HG02870 (cell line): ENCODE measurements around the gene SRXN1.

Experiments
- ATAC-seq: cut with Tn5 transposase; IDR thresholded peaks from one replicate; pipeline ENCODE4 v1.9.1; 2021; ENCODE audit warnings: mild to moderate bottlenecking, moderate library complexity; ENCODE audit not compliant: unreplicated experiment

The SRXN1 gene

DNA sequence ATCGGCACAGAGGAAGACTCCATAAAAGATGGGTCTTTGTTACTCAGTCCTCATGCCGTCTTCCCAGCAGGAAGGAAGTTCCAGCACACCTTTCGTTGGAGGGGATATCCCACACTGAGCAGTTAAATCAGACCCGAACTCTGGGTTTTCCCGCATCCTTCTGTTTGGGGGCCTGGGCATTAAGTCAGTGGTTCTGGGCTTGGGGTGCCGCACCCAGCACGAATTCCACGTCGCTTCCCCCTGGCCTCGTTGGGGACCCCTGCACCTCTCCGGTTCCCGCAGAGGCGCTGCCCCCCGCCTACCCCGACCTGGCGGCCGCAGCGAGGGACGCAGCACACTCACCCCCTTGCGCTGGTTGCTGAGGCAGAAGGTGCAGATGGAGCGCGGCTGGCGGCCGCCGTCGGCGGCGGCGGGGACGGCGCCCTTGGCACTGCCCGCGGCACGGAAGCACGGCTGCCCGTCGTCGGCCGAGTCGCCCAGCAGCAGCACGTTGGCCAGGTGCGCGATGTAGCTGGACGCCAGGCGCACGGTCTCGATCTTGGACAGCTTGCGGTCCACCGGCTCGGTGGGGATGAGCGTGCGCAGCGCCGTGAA lies 43.5 kb downstream of the SRXN1 start:
- ATAC-seq: no peak

DNA sequence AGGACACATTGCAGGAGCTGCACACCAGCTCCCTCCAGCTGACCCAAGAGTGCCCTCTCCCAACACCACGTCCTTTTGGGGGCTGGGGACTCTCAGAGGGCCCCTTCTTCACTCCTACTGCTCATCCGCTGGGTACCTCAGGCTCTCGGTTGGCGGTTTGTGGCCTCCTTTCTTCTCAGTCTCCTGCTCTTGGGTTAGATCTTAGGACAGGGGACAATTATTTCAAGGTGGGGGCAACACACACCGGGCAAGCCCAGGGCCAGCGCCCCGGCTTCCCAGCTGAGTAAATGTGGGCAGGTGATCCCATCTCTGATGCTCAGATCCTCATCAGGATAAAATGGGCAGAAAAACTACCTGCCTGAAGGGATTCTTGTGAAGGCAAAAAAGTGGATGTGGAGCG lies 44.0 kb downstream of the SRXN1 start:
- ATAC-seq: no peak

DNA sequence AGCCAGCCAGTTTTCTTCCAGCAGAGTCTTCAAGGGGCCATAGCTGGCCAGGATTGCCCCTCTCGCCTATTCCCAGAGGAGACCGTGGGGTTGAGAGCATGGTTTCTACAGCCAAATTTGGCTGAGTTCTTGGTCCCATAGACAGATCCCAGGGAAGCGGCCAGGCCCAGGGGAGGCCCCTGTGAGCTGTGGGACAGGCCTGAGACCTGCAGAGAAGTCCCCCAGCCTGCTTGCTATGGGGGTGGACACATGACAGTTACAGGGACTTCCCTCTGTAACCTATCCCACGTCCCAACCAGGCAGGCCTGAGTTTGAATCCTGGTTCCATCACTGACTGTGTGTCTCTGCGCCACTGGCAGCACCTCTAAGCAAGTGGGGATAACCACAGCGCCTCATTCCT lies 45.5 kb downstream of the SRXN1 start:
- ATAC-seq: no peak

DNA sequence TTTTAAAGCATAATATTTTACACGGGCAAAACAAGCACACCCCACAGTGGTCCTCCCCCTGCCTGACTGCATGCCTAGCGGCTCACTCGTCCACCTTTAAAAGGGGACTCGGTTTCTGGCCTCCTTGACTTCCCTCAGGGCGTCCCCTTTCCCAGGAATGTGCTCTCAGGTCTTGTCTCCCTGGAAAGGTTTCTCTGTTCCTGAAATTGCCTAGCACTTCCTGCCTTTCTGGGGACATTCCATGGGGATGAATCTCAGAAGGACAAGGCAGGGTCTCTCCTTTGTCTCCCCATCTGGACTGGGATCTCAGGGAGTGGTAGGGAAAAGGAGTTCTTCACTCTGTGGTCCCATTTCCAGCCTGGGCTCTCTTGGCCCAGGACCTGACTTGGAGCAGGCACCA lies 47.8 kb downstream of the SRXN1 start:
- ATAC-seq: no peak

DNA sequence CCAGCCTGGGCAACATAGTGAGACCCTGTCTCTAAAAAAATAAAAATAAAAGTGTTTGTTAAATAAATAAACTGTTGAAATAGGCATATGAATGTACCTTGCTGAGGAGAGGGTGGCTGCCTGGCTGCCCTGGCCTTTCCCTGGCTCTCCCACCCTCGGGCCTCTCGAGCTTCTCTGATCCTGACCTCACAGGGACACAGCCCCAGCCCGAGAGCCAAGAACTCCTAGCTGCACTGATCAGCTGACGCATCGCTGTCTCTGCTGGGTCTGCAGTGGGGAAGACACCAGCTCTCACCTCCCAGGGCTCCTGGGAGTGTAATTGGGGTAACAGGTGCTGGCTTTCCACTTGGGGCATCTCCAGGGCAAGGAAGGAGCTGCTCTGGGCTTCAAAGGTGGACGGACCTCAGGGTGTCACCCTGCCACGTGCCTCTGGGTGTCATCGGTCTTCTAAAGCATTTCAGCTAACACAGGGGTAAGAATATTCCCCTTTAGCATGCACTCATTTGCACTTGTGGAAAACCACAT lies 49.8 kb downstream of the SRXN1 start:
- no peak for ATAC-seq

DNA sequence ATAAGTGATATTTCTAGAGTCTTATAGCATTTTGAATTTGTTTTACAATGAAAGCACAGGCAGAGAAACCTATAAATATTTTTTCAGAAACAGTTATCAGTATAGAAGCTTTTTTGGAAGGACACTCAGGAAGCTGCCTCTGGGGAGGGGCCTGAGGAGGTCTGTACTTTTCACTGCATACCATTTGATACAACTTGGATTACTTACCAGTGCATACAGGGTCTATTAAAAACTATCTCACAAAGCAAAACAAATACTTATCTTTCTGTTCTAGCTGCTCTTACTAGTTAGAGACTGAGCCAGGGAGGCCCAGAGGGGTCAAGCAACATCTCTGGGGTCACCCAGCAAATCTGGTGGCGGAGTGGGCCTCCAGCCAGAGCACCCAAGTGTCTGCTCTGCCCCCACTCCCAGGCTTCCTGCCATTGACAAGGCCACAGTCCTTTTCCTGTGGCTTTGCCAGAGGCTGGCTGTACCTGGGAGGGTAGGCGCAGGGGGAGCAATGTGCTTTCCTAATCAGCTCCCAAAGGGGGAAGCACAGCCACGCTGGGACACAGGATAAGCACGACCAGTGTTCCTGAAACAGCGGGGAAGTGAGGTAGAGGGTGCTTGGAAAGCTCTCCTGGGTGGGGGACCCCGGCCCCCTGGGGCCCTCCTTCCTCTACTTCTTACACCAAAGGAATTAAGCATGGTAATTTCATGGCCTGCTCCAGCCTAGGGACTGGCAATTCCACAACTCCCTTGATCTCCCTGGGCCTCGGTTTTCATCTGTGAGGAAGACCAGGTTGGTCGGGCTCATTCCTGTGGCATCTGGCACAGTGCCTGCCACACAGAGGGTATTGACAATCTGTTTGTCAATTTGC lies 50.7 kb downstream of the SRXN1 start:
- ATAC-seq: no peak

DNA sequence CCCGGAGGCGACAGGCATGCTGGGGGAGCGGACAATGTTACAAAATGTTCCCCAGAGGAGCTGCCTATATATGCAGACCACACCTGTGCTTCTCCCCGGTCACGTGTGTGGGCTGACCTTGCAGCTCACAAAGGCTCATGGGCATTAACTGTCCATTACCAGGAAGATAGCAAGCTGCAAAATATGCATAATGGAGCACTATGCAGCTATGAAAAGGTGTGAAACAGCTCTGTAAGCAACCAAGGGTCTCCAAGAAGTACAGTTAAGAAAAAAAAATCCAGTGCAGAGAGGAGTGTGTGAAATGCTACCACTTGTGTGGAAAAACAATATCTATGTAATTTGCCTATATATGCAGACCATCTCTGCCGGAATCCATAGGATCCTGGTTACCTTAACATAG lies 52.3 kb downstream of the SRXN1 start:
- no peak for ATAC-seq

DNA sequence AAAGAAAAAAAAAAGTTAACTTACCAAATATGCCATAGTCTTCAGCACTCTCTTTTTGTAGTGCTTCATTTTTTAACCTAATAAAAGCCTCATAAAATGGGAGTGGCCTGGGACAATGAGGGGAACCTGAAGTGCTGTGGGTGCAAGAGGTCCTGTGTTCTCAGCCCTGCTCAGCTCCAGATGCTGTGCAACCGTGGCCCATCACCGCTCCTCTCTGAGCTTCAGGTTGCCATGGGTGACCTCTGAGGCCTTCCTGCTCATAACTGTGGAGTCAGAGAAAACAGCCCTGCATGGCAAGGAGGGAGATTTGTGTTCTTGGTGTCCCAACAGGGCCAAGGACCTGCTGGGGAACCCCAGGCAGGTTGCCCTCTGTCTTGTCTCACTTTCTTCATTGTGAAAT lies 52.9 kb downstream of the SRXN1 start:
- no peak for ATAC-seq

DNA sequence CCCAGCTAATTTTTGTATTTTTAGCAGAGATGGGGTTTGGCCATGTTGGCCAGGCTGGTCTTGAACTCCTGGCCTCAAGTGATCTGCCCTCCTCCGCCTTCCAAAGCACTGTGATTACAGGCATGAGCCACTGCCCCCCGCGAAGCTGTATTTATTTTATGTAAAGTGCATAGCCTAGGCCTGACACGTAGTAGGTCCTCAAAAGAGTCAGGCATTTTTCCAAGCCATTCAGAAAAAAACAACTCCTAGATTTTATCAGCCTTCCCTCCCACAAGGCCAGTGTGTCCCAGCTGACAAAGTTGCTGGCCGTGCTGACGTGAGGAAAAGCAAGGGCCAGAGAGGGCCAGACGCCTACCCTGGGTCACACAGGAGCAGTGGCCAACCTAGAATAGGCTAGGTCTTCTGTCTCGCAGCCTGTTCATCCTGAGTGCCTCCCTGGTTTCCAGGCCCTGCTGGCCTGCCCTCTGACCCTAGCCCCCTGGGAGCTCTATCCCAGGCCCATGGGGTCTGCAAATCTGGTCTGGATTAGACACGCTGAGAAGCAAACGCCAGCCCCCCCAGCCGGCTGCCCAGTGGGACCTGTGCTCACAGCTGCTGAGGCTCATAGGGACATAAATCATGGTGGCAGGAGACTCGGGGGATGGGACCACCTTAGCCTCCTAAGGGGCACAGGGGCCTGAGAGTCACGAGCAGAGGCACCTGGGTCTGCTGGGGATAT lies 54.7 kb downstream of the SRXN1 start:
- no peak for ATAC-seq

DNA sequence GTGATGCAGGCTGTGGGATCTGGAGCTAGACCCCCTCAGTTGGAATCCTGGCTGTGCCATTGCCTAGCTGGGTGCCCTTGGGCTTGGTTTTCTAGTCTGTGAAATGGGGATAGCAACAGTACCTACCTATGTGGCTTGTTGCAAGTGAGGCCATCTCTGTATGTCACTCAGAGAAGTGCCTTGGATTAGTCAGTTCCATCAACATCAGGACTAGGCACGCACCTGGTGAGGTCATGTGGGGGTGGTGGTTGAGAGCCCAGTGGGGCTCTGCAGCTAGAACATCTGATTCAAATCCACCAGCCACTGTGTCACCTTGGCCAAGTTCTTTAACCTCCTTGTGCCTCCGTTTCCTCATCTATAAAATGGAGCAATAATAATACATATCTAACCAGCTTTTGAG lies 55.4 kb downstream of the SRXN1 start:
- no peak for ATAC-seq
